OCI-LY3 (cell line): ENCODE measurements around the gene LILRA1.
A peak's percentile ranks its signal among the peaks of the same experiment; 100 is the strongest.
"Not testable (repeated sequence)": the region's sequence is repeated elsewhere in the genome, so short reads cannot be mapped to it uniquely, and the experiment has no call there.

Experiments used
- H2AFZ ChIP-seq: fragments of 200-600, 300-600 bp; shearing (Covaris generic); 2 replicates; pipeline ENCODE4 v1.6.0; 2014; ENCODE audit warnings: antibody characterized with exemption, low read depth, low read length
- H3K27ac ChIP-seq: fragments of 200-600, 300-600 bp; sonication (generic); 2 replicates; pipeline ENCODE4 v1.5.1; 2014; ENCODE audit warnings: mild to moderate bottlenecking, low read length, moderate library complexity, mixed read lengths
- H3K27me3 ChIP-seq: fragments of 200-600, 300-600 bp; sonication (generic); 2 replicates; pipeline ENCODE4 v1.6.1; 2014; ENCODE audit warnings: low read depth, low read length, mixed read lengths
- H3K36me3 ChIP-seq: fragments of 200-600, 300-600 bp; sonication (generic); replicated peaks from 2 replicates; pipeline ENCODE3; 2014; ENCODE audit warnings: low read depth, low read length, mixed read lengths
- H3K4me1 ChIP-seq: fragments of 300-600, 200-600 bp; sonication (generic); 2 replicates; pipeline ENCODE4 v1.6.1; 2014; ENCODE audit warnings: low read length, mixed read lengths
- H3K4me2 ChIP-seq: fragments of 200-600, 300-600 bp; sonication (generic); 2 replicates; pipeline ENCODE4 v1.6.1; 2014; ENCODE audit warnings: low read length, mixed read lengths
- H3K4me3 ChIP-seq: fragments of 300-600, 200-600 bp; sonication (generic); 2 replicates; pipeline ENCODE4 v1.5.1; 2014; ENCODE audit warnings: antibody characterized with exemption, mild to moderate bottlenecking, low read length, moderate library complexity
- H3K79me2 ChIP-seq: fragments of 300-600, 200-600 bp; shearing (Covaris generic); 2 replicates; pipeline ENCODE4 v1.6.1; 2014; ENCODE audit warnings: mild to moderate bottlenecking, low read length, mixed read lengths
- H3K9ac ChIP-seq: fragments of 300-600, 200-600 bp; shearing (Covaris generic); 2 replicates; pipeline ENCODE4 v1.6.0; 2014; ENCODE audit warnings: mild to moderate bottlenecking, low read length, moderate library complexity
- H3K9me3 ChIP-seq: fragments of 200-600, 300-600 bp; shearing (Covaris generic); 2 replicates; pipeline ENCODE4 v1.6.1; 2014; ENCODE audit warnings: low read length, mixed read lengths; ENCODE audit not compliant: insufficient read depth
- H4K20me1 ChIP-seq: fragments of 200-600, 300-600 bp; sonication (generic); 2 replicates; pipeline ENCODE4 v1.6.1; 2016; ENCODE audit warnings: low read length, mixed read lengths; ENCODE audit not compliant: insufficient read depth
- CTCF ChIP-seq: fragments of 200-600, 300-600 bp; sonication (generic); IDR thresholded peaks from 2 replicates; pipeline ENCODE4 v1.5.1; 2014; ENCODE audit warnings: antibody characterized with exemption, low read length, low read depth
- EZH2phosphoT487 ChIP-seq: fragments of 200-600 bp; shearing (Covaris generic); IDR thresholded peaks from 2 replicates; pipeline ENCODE4 v1.6.1; 2018; ENCODE audit warnings: antibody characterized with exemption, mixed run types, low read depth

LILRA1 gene

GRCh38 chr19:54626757-54627156 is 33.3 kb downstream of the LILRA1 start:
- Histone ChIP-seq H3K36me3 (peaks cover 4% of the 10 kb centered on the region), H3K27ac (no peak overlapping the region), H2AFZ (no peak overlapping the region), H3K9me3 (peaks cover 6% of the 10 kb centered on the region; the same call in 1 of the 2 replicates), H3K79me2 (peaks cover 8% of the 10 kb centered on the region; the same call in 1 of the 2 replicates), H3K9ac (no peak overlapping the region), H3K27me3 (no peaks in the 10 kb centered on the region), H4K20me1 (no peaks in the 10 kb centered on the region), H3K4me3 (no peak overlapping the region), H3K4me1 (peaks cover 38% of the 10 kb centered on the region), H3K4me2 (no peak overlapping the region)
- no peak for TF ChIP-seq EZH2phosphoT487
- no peak for TF ChIP-seq CTCF

- not testable (repeated sequence) for H3K9me3 ChIP-seq, H3K4me3 ChIP-seq, H3K27me3 ChIP-seq, H4K20me1 ChIP-seq, H3K79me2 ChIP-seq, H3K4me2 ChIP-seq, H3K36me3 ChIP-seq, H3K9ac ChIP-seq, H2AFZ ChIP-seq, H3K27ac ChIP-seq
- H3K4me1 ChIP-seq = peaks cover 32% of the 10 kb centered on the region
Measured at GRCh38 chr19:54627912-54628311, 34.5 kb downstream of the LILRA1 start.

GRCh38 chr19:54630262-54630661 is 36.8 kb downstream of the LILRA1 start, which contains the start of gene LILRB1:
LILRB1 (plus strand) TSS chr19:54630484; CDS start chr19:54631074, 590 bp downstream.
- H3K4me3 ChIP-seq, H2AFZ ChIP-seq, H3K9me3 ChIP-seq: not testable (repeated sequence)

GRCh38 chr19:54630782-54631181 is 37.4 kb downstream of the LILRA1 start:
- H3K4me2 ChIP-seq = 0 out of 2 replicates have a peak overlapping the region, but pooled peaks have one; percentile 4
- no peak overlapping the region for H2AFZ ChIP-seq
- H3K27me3 ChIP-seq = no peaks in the 10 kb centered on the region
- TF ChIP-seq CTCF = no peak
- no peak for TF ChIP-seq EZH2phosphoT487
- H3K9me3 ChIP-seq = peaks cover 6% of the 10 kb centered on the region; the same call in 1 of the 2 replicates
- no peak overlapping the region for H3K27ac ChIP-seq
- no peaks in the 10 kb centered on the region for H3K79me2 ChIP-seq
- no peak overlapping the region for H3K9ac ChIP-seq
- H3K36me3 ChIP-seq = peaks cover 4% of the 10 kb centered on the region
- no peak overlapping the region for H3K4me3 ChIP-seq
- H3K4me1 ChIP-seq = peaks cover 22% of the 10 kb centered on the region
- H4K20me1 ChIP-seq = no peaks in the 10 kb centered on the region

More at GRCh38 chr19:54630262-54630661, 36.8 kb downstream of the LILRA1 start, which contains the start of gene LILRB1:
- not testable (repeated sequence) for H3K36me3 ChIP-seq, H3K27me3 ChIP-seq, H3K9ac ChIP-seq, H3K79me2 ChIP-seq, H4K20me1 ChIP-seq, H3K27ac ChIP-seq
- H3K4me1 ChIP-seq = peaks cover 25% of the 10 kb centered on the region
- H3K4me2 ChIP-seq = 0 out of 2 replicates have a peak within 1 kb of the TSS, but pooled peaks have one; percentile 4

GRCh38 chr19:54631489-54632337 is 38.3 kb downstream of the LILRA1 start:
- H2AFZ ChIP-seq, H3K4me3 ChIP-seq, H3K27me3 ChIP-seq, H3K9me3 ChIP-seq, H4K20me1 ChIP-seq, H3K36me3 ChIP-seq, H3K9ac ChIP-seq, H3K27ac ChIP-seq, H3K79me2 ChIP-seq, H3K4me2 ChIP-seq: not testable (repeated sequence)
- H3K4me1 ChIP-seq = peaks cover 22% of the 10 kb centered on the region

- H3K9me3 ChIP-seq, H3K4me2 ChIP-seq: not testable (repeated sequence)
Measured at GRCh38 chr19:54632517-54632916, 39.1 kb downstream of the LILRA1 start.

More at GRCh38 chr19:54632517-54632916, 39.1 kb downstream of the LILRA1 start:
- H3K4me1 ChIP-seq = peaks cover 22% of the 10 kb centered on the region
- H3K27me3 ChIP-seq, H2AFZ ChIP-seq, H3K79me2 ChIP-seq, H3K36me3 ChIP-seq, H4K20me1 ChIP-seq, H3K4me3 ChIP-seq, H3K27ac ChIP-seq, H3K9ac ChIP-seq: not testable (repeated sequence)
